Measurements from ENCODE around the gene SLC5A2. TPM values are rescaled to one million over a fixed set of nuclear protein-coding genes. Genes with fewer than 3 reads are reported as not detected.

The SLC5A2 gene
- total and polyA plus RNA-seq, 2 experiments from 2014 or later, result 2.5 to 12.7 TPM

DNA sequence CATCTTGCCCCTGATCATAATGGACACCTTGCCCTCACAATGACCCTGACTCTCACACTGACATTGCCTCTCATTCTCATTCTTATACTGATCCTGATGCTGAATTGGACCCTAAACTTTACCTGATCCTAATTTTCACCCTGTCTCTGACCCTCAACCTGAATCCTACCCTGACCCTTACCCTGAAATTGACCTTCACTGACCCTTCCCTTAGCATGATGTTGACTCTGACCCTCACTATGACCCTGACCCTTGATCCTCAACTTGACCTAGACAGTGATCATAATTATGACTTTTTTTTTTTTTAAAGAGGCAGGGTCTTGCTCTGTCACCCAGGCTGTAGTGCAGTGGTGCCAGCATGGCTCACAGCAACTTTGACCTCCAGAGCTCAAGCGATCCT is 48.2 kb downstream of the SLC5A2 start:
- Histone ChIP-seq H3K4me1 (ENCODE audit: insufficient read depth) (no peaks in the 10 kb centered on the region), H4K20me1 (ENCODE audit: insufficient read depth, poor library complexity, severe bottlenecking) (no peaks in the 10 kb centered on the region), H3K9me3 (ENCODE audit: low read depth) (no peaks in the 10 kb centered on the region), H3K27ac (no peak overlapping the region), H3K4me2 (no peak overlapping the region), H3K36me3 (replicated peaks; ENCODE audit: insufficient read depth, low read depth) (no peaks in the 10 kb centered on the region), H3K4me3 (no peak overlapping the region), H3K79me2 (no peaks in the 10 kb centered on the region), H3K27me3 (peaks cover 43% of the 10 kb centered on the region), H2AFZ (no peak overlapping the region), H3K9me2 (replicated peaks; ENCODE audit: insufficient read depth) (no peaks in the 10 kb centered on the region)
- whole genome bisulfite sequencing (ENCODE audit: low lambda C conversion rate, missing lambda C conversion rate), result 100% methylated on average over 1 of the region's 1 CpG
- TF ChIP-seq EZH2 (IDR thresholded peaks at IDR 0.05; ENCODE audit: borderline replicate concordance), result no peak
- DNase-seq (ENCODE audit: low spot score), result no peak

- Histone ChIP-seq H3K4me1 (ENCODE audit: insufficient read depth) (no peaks in the 10 kb centered on the region), H3K4me2 (no peak overlapping the region), H3K9me2 (replicated peaks; ENCODE audit: insufficient read depth) (no peaks in the 10 kb centered on the region), H3K27me3 (peaks cover 45% of the 10 kb centered on the region), H3K4me3 (no peak overlapping the region), H2AFZ (no peak overlapping the region), H3K27ac (no peak overlapping the region), H3K79me2 (no peaks in the 10 kb centered on the region), H4K20me1 (ENCODE audit: insufficient read depth, poor library complexity, severe bottlenecking) (no peaks in the 10 kb centered on the region), H3K9me3 (ENCODE audit: low read depth) (no peaks in the 10 kb centered on the region), H3K36me3 (replicated peaks; ENCODE audit: insufficient read depth, low read depth) (no peaks in the 10 kb centered on the region)
- 65% methylated on average over 2 of the region's 2 CpGs for WGBS (ENCODE audit: low lambda C conversion rate, missing lambda C conversion rate)
- DNase-seq (ENCODE audit: low spot score), result no peak
- TF ChIP-seq EZH2 (IDR thresholded peaks at IDR 0.05; ENCODE audit: borderline replicate concordance) (no peak), EZH2phosphoT487 (IDR thresholded peaks at IDR 0.05; ENCODE audit: low read depth, severe bottlenecking, unreplicated experiment) (no peak), CTCF (IDR thresholded peaks at IDR 0.05; ENCODE audit: poor library complexity) (no peak)
Measured at GRCh38 chr16:31532120-31532519, 49.2 kb downstream of the SLC5A2 start.

DNA sequence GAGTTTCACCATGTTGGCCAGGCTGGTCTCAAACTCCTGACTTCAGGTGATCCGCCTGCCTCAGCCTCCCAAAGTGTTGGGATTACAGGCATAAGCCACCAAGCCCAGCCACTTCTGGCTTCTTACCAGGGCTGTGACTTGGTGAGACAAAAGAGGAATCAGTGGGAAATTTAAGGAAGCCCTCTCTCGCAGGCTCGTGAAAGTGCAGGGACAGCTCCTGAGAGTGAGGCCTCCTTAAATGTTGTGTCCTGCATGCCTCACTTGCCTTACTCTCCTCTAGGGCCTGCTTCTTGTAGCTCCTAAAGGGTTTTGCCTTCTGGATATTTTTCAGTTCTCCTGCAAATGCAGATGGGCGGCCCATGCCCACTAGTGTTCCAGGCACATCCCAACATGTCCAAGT is 50.0 kb downstream of the SLC5A2 start:
- Histone ChIP-seq H2AFZ (no peak overlapping the region), H3K4me3 (no peak overlapping the region), H3K79me2 (no peaks in the 10 kb centered on the region), H4K20me1 (ENCODE audit: insufficient read depth, poor library complexity, severe bottlenecking) (no peaks in the 10 kb centered on the region), H3K36me3 (replicated peaks; ENCODE audit: insufficient read depth, low read depth) (no peaks in the 10 kb centered on the region), H3K27ac (no peak overlapping the region), H3K9me3 (ENCODE audit: low read depth) (no peaks in the 10 kb centered on the region), H3K4me2 (no peak overlapping the region), H3K27me3 (peaks cover 44% of the 10 kb centered on the region), H3K4me1 (ENCODE audit: insufficient read depth) (no peaks in the 10 kb centered on the region), H3K9me2 (replicated peaks; ENCODE audit: insufficient read depth) (no peaks in the 10 kb centered on the region)
- TF ChIP-seq EZH2 (IDR thresholded peaks at IDR 0.05; ENCODE audit: borderline replicate concordance), result no peak
- no peak for TF ChIP-seq EZH2phosphoT487 (IDR thresholded peaks at IDR 0.05; ENCODE audit: low read depth, severe bottlenecking, unreplicated experiment)
- no peak for TF ChIP-seq CTCF (IDR thresholded peaks at IDR 0.05; ENCODE audit: poor library complexity)
- WGBS (ENCODE audit: low lambda C conversion rate, missing lambda C conversion rate), result 85% methylated on average over 4 of the region's 4 CpGs
- DNase-seq (ENCODE audit: low spot score), result no peak

DNA sequence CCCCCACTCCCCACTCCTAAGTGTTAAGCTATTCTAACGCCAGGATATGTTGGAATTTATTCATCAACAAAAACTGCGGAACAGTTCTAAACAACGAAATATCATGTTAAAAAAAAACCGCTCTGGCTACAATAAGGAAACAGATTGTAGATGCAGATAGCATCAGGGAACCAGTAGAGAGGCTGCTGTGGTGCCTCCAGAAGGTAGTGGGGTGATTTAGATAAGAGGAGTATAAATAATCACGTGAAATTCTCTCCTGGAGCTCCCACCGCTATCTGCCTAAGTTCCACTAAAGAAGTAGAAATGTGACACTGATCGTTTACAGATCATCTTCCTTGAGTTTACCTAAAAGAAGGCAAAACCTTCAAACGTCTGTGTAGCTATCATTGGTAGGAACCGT is 52.8 kb downstream of the SLC5A2 start:
- no peak overlapping the region for H2AFZ ChIP-seq
- no peaks in the 10 kb centered on the region for H3K4me1 ChIP-seq (ENCODE audit: insufficient read depth)
- no peaks in the 10 kb centered on the region for H3K9me2 ChIP-seq (replicated peaks; ENCODE audit: insufficient read depth)
- DNase-seq (ENCODE audit: low spot score), result no peak
- peaks cover 19% of the 10 kb centered on the region for H3K27me3 ChIP-seq
- no peak overlapping the region for H3K27ac ChIP-seq
- TF ChIP-seq EZH2phosphoT487 (IDR thresholded peaks at IDR 0.05; ENCODE audit: low read depth, severe bottlenecking, unreplicated experiment) (no peak), EZH2 (IDR thresholded peaks at IDR 0.05; ENCODE audit: borderline replicate concordance) (no peak), CTCF (IDR thresholded peaks at IDR 0.05; ENCODE audit: poor library complexity) (no peak)
- WGBS (ENCODE audit: low lambda C conversion rate, missing lambda C conversion rate), result 65% methylated on average over 9 of the region's 9 CpGs
- no peaks in the 10 kb centered on the region for H3K9me3 ChIP-seq (ENCODE audit: low read depth)
- H3K4me2 ChIP-seq, result no peak overlapping the region
- no peaks in the 10 kb centered on the region for H3K36me3 ChIP-seq (replicated peaks; ENCODE audit: insufficient read depth, low read depth)
- no peaks in the 10 kb centered on the region for H4K20me1 ChIP-seq (ENCODE audit: insufficient read depth, poor library complexity, severe bottlenecking)
- no peak overlapping the region for H3K4me3 ChIP-seq
- no peaks in the 10 kb centered on the region for H3K79me2 ChIP-seq
